ENCODE results near the gene AZIN2. TPM values are rescaled to one million over a fixed set of nuclear protein-coding genes. Genes with fewer than 3 reads are reported as not detected.
"Not testable (repeated sequence)": the region's sequence is repeated elsewhere in the genome, so short reads cannot be mapped to it uniquely, and the experiment has no call there.

Gene AZIN2
- total RNA-seq, 1 experiment from 2014 or later = 0.39 TPM

DNA sequence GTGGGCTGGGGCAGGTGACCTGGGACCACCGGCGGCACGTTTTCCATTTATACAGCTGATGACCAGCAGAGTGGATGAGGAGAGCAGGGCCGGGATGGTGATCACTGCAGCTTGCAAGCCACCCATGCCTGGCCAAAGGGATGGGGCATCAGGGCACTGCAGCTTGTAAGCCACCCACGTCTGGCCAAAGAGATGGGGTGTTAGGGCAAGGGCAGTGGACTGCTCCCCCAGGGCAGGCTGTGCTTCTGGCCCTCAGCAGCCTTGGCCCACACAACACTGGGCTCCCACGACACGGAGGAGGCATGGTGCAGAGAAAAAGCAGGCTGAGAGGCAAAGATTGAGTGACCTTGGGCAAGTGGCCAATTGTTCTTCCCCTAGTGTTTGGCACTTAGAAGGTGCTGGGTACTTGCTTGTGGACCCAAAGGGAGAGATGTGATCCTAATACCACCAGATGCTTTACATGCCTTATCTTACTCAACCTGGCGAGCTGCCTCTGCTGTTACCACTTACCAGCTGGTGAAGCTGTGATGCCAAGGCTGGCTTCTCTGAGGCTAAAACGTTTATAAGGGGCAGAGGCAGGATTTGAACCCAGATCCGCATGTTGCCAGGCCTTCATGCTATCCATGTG is 52.6 kb downstream of the AZIN2 start:
- H3K14ac ChIP-seq (ENCODE audit: insufficient read depth, low read length) = no peak overlapping the region; the same call in 1 of the 2 replicates
- no peak overlapping the region for H2AFZ ChIP-seq (ENCODE audit: low read length)
- no peak overlapping the region for H4K8ac ChIP-seq (replicated peaks; ENCODE audit: insufficient read length, low read depth, low read length)
- Mint-ChIP-seq H3K4me3 (no peak overlapping the region), H3K36me3 (ENCODE audit: insufficient read depth in 1 of 3, low read depth in 3 of 3) (no peaks in the 10 kb centered on the region), H3K4me1 (peaks cover 18 to 25% of the 10 kb centered on the region in 2 experiments), H3K9me3 (no peaks in the 10 kb centered on the region), H3K27me3 (ENCODE audit: low read depth) (no peaks in the 10 kb centered on the region), H3K27ac (no peak overlapping the region)
- no peak for DNase-seq
- H4K20me1 ChIP-seq (ENCODE audit: control insufficient read depth, insufficient read depth, insufficient read length) = no peaks in the 10 kb centered on the region
- H3K9ac ChIP-seq (ENCODE audit: extremely low read depth, insufficient read length, low read length) = no peak overlapping the region
- no peak overlapping the region for H3K18ac ChIP-seq (ENCODE audit: insufficient read length, low read depth, low read length)
- no peak overlapping the region for H3K4ac ChIP-seq (ENCODE audit: low read depth, low read length)
- H3T11ph ChIP-seq (ENCODE audit: low read length) = no peak overlapping the region
- H4K5ac ChIP-seq (ENCODE audit: insufficient read length, low read depth, low read length) = no peak overlapping the region
- H3K23ac ChIP-seq (ENCODE audit: insufficient read length, low read depth, low read length) = no peak overlapping the region
- H3K27ac ChIP-seq (ENCODE audit: insufficient read length, low read depth, low read length) = no peak overlapping the region
- no peaks in the 10 kb centered on the region for H3K23me2 ChIP-seq (ENCODE audit: insufficient read length, low read depth, low read length, poor library complexity, severe bottlenecking)
- TF ChIP-seq, protein P1, sequence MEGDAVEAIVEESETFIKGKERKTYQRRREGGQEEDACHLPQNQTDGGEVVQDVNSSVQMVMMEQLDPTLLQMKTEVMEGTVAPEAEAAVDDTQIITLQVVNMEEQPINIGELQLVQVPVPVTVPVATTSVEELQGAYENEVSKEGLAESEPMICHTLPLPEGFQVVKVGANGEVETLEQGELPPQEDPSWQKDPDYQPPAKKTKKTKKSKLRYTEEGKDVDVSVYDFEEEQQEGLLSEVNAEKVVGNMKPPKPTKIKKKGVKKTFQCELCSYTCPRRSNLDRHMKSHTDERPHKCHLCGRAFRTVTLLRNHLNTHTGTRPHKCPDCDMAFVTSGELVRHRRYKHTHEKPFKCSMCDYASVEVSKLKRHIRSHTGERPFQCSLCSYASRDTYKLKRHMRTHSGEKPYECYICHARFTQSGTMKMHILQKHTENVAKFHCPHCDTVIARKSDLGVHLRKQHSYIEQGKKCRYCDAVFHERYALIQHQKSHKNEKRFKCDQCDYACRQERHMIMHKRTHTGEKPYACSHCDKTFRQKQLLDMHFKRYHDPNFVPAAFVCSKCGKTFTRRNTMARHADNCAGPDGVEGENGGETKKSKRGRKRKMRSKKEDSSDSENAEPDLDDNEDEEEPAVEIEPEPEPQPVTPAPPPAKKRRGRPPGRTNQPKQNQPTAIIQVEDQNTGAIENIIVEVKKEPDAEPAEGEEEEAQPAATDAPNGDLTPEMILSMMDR (conservative IDR thresholded peaks at IDR 0.05) = no peak
- no peak overlapping the region for H3K56ac ChIP-seq (ENCODE audit: insufficient read length, low read depth, low read length)
- H2BK5ac ChIP-seq (ENCODE audit: insufficient read length, low read length) = no peak overlapping the region
- no peak overlapping the region for H3K4me2 ChIP-seq (ENCODE audit: insufficient read depth, insufficient read length, low read length)
- WGBS (ENCODE audit: extremely low coverage, insufficient read length, low lambda C conversion rate) = no CpG with 5 or more reads among the region's 10 CpGs
- no peak overlapping the region for H2BK120ac ChIP-seq (ENCODE audit: low read depth, low read length, poor library complexity, severe bottlenecking)
- no peak overlapping the region for H4K91ac ChIP-seq (ENCODE audit: insufficient read length, low read depth, low read length)
- H2BK12ac ChIP-seq (ENCODE audit: insufficient read length, low read depth, low read length) = no peak overlapping the region
- no peak overlapping the region for H2BK15ac ChIP-seq (ENCODE audit: low read depth, low read length)
- H3K4me1 ChIP-seq (ENCODE audit: insufficient read depth, low read length) = peaks cover 6% of the 10 kb centered on the region; the same call in 1 of the 2 replicates
- no peak overlapping the region for H2AK5ac ChIP-seq (ENCODE audit: insufficient read length, low read length)
- H3K27me3 ChIP-seq (ENCODE audit: insufficient read depth, low read length) = no peaks in the 10 kb centered on the region
- no peak overlapping the region for H2BK20ac ChIP-seq (ENCODE audit: low read depth, low read length, poor library complexity, severe bottlenecking)
- no peaks in the 10 kb centered on the region for H3K9me3 ChIP-seq (ENCODE audit: control insufficient read depth, low read depth, low read length)
- H3K79me2 ChIP-seq (ENCODE audit: insufficient read depth, low read length) = no peaks in the 10 kb centered on the region
- H3K79me1 ChIP-seq (ENCODE audit: insufficient read depth, low read depth, low read length, poor library complexity, severe bottlenecking) = no peaks in the 10 kb centered on the region

DNA sequence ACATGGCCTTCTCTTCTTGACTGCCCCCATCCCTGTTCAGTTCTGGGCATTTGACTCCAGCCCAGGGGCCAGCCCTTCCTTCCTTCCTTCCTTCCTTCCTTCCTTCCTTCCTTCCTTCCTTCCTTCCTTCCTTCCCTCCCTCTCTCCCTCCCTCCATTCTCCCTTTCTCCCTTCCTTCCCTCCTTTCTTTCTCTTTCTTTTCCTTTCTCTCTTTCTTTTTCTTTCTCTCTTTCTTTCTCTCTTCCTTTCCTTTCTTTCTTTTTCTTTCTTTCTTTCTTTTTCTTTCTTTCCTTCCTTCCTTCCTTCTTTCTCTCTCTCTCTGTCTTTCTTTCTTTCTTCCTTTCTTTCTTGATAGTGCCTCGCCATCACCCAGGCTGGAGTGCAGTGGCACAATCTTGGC is 55.1 kb downstream of the AZIN2 start:
- not testable (repeated sequence) for H3K4me1 ChIP-seq (ENCODE audit: insufficient read depth, low read length); H3K36me3 Mint-ChIP-seq (ENCODE audit: insufficient read depth in 1 of 3, low read depth in 3 of 3); H2BK12ac ChIP-seq (ENCODE audit: insufficient read length, low read depth, low read length); H3K9me3 ChIP-seq (ENCODE audit: control insufficient read depth, low read depth, low read length); H3K9me3 Mint-ChIP-seq; H3K56ac ChIP-seq (ENCODE audit: insufficient read length, low read depth, low read length); H3K27me3 Mint-ChIP-seq (ENCODE audit: low read depth); H3K9ac ChIP-seq (ENCODE audit: extremely low read depth, insufficient read length, low read length); DNase-seq; H4K91ac ChIP-seq (ENCODE audit: insufficient read length, low read depth, low read length); H2AK5ac ChIP-seq (ENCODE audit: insufficient read length, low read length); H3K14ac ChIP-seq (ENCODE audit: insufficient read depth, low read length); H3K18ac ChIP-seq (ENCODE audit: insufficient read length, low read depth, low read length); H3K4me2 ChIP-seq (ENCODE audit: insufficient read depth, insufficient read length, low read length); H3K23me2 ChIP-seq (ENCODE audit: insufficient read length, low read depth, low read length, poor library complexity, severe bottlenecking); H3K79me2 ChIP-seq (ENCODE audit: insufficient read depth, low read length); H3T11ph ChIP-seq (ENCODE audit: low read length); H2BK15ac ChIP-seq (ENCODE audit: low read depth, low read length); H4K5ac ChIP-seq (ENCODE audit: insufficient read length, low read depth, low read length); H2BK120ac ChIP-seq (ENCODE audit: low read depth, low read length, poor library complexity, severe bottlenecking); H3K27me3 ChIP-seq (ENCODE audit: insufficient read depth, low read length); H3K23ac ChIP-seq (ENCODE audit: insufficient read length, low read depth, low read length); H3K79me1 ChIP-seq (ENCODE audit: insufficient read depth, low read depth, low read length, poor library complexity, severe bottlenecking); H3K4ac ChIP-seq (ENCODE audit: low read depth, low read length); H3K4me3 Mint-ChIP-seq; H2BK20ac ChIP-seq (ENCODE audit: low read depth, low read length, poor library complexity, severe bottlenecking); H4K20me1 ChIP-seq (ENCODE audit: control insufficient read depth, insufficient read depth, insufficient read length); H2BK5ac ChIP-seq (ENCODE audit: insufficient read length, low read length); H4K8ac ChIP-seq (replicated peaks; ENCODE audit: insufficient read length, low read depth, low read length); H2AFZ ChIP-seq (ENCODE audit: low read length); H3K27ac ChIP-seq (ENCODE audit: insufficient read length, low read depth, low read length)
- Mint-ChIP-seq H3K27ac (peak overlapping the region in 1 of 3 experiments; percentile 59; a peak in 1 of 7 replicates), H3K4me1 (peaks cover 32 to 37% of the 10 kb centered on the region in 2 experiments)
- WGBS (ENCODE audit: extremely low coverage, insufficient read length, low lambda C conversion rate) = no CpG with 5 or more reads among the region's 1 CpG

All from H9 (cell line).